SJCRH30 (cell line): ENCODE measurements around the gene PPCS. TPM values are rescaled to one million over a fixed set of nuclear protein-coding genes. Genes with fewer than 3 reads are reported as not detected.

Experiments
- DNase-seq, 2 experiments: peaks; one replicate each; pipeline ENCODE4 v3.0.0-alpha.2; 2015 to 2020
- H3K27ac ChIP-seq: fragments of 250-450 bp; sonication (Bioruptor Pico); 2 replicates; pipeline ENCODE4 v1.5.1; 2020; ENCODE audit warnings: mild to moderate bottlenecking, moderate library complexity
- H3K27me3 ChIP-seq: fragments of 250-450 bp; sonication (Bioruptor Pico); 2 replicates; pipeline ENCODE4 v1.5.1; 2020; ENCODE audit warnings: mild to moderate bottlenecking, moderate library complexity
- H3K36me3 ChIP-seq: fragments of 250-450 bp; sonication (Bioruptor Pico); 2 replicates; pipeline ENCODE4 v1.5.1; 2020; ENCODE audit warnings: mild to moderate bottlenecking, moderate library complexity
- H3K4me1 ChIP-seq: fragments of 250-450 bp; sonication (Bioruptor Pico); 2 replicates; pipeline ENCODE4 v1.5.1; 2020; ENCODE audit warnings: mild to moderate bottlenecking, moderate library complexity
- H3K4me3 ChIP-seq: fragments of 250-450 bp; sonication (Bioruptor Pico); 2 replicates; pipeline ENCODE4 v1.5.1; 2020; ENCODE audit warnings: mild to moderate bottlenecking, moderate library complexity
- H3K9me3 ChIP-seq: fragments of 250-450 bp; sonication (Bioruptor Pico); replicated peaks from 2 replicates; pipeline ENCODE4 v1.5.1; 2020; ENCODE audit warnings: mild to moderate bottlenecking, moderate library complexity
- total RNA-seq: library from RNA; depleted of rRNA; stranded (reverse); fragments of >200 nt; shearing (Covaris generic); gene quantifications from 2 replicates; pipeline ENCODE4 v1.2.3, GENCODE V29; 2014; rRNA removed

PPCS gene
- total RNA-seq, result 27.9 and 29.2 TPM in 2 replicates

DNA sequence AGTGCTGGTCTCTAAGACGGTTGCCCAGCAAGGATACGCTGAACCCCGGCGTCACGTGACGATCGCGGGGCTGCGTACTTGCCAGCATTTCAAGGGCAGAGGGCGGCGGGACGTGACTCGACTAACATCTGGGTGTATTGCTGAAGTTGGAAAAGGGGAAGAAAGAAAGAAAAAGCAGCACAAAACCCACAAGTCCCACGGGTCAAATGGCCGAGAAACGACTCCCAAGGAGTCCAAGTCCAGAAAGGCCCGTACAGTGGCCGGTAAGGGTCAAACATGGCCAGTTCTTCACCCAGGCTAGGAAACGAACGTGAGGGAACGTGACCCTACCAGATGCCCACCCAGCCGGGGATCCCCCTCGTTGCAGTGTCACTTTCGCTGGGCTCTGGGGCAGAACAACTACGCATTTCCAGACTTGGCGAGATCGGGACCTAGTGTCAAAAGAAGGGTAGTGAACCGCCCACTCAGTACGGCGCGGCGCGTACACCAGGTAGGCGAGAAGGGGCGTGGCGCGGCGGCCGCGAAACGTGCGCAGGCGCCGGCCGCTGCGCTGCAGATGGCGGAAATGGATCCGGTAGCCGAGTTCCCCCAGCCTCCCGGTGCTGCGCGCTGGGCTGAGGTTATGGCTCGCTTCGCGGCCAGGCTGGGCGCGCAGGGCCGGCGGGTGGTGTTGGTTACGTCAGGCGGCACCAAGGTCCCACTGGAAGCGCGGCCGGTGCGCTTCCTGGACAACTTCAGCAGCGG is at the start of gene PPCS, which contains the start of gene ZMYND12:
Gene PPCS, plus strand, starts transcription at position 534 of the 744 bp plus-strand sequence. Its CDS starts 23 bp downstream, at position 557.
Gene ZMYND12, minus strand, starts transcription at position 13 of the 744 bp plus-strand sequence. CDS start 25 bp downstream, outside the sequence.
- DNase-seq, result peak; percentile 81 to 86
- peak within 1 kb of the TSS; percentile 78 for H3K27ac ChIP-seq

DNA sequence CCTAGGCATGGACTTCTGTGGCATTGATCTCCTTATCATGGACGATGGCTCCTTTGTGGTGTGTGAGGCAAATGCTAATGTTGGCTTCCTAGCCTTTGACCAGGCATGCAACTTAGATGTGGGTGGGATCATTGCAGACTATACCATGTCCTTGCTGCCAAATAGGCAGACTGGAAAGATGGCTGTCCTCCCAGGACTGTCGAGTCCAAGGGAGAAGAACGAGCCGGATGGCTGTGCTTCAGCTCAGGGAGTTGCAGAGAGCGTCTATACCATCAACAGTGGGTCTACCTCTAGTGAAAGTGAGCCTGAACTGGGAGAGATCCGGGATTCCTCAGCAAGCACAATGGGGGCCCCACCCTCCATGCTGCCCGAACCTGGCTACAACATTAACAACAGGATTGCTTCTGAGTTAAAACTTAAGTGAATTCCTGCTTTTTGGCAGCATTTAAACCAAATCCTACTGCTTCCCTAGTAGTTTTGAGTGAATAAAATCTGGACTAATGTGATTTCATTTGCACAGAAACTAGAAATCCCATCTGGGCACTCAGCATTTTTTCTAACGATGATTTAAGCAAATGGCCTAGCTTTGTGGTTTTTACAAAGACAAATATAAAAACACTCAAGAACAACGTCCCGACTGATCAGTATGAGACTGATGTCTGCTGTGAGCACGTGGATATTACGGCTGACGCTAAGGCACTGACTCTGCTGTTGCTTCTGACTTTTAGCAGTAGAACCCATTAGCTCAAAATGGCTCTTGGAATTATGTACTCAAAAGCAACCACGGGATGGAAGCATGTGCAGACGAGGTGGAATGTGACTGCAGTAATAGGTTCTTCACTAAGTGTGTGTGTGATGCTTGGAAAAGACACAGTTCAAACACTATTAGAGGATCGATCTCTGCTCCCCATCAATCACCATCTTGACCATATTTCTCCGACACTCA is 41.5 kb upstream of the PPCS start:
- H3K4me3 ChIP-seq, result no peak overlapping the region
- DNase-seq, result no peak
- H3K9me3 ChIP-seq, result no peaks in the 10 kb centered on the region
- H3K27me3 ChIP-seq, result no peaks in the 10 kb centered on the region
- H3K27ac ChIP-seq, result no peak overlapping the region
- no peaks in the 10 kb centered on the region for H3K4me1 ChIP-seq
- H3K36me3 ChIP-seq, result no peaks in the 10 kb centered on the region

More for the DNA sequence above, at the start of gene PPCS, which contains the start of gene ZMYND12:
- no peaks in the 10 kb centered on the region for H3K4me1 ChIP-seq
- no peaks in the 10 kb centered on the region for H3K9me3 ChIP-seq
- no peaks in the 10 kb centered on the region for H3K27me3 ChIP-seq
- H3K4me3 ChIP-seq, result peak within 1 kb of the TSS; percentile 91
- H3K36me3 ChIP-seq, result no peaks in the 10 kb centered on the region

DNA sequence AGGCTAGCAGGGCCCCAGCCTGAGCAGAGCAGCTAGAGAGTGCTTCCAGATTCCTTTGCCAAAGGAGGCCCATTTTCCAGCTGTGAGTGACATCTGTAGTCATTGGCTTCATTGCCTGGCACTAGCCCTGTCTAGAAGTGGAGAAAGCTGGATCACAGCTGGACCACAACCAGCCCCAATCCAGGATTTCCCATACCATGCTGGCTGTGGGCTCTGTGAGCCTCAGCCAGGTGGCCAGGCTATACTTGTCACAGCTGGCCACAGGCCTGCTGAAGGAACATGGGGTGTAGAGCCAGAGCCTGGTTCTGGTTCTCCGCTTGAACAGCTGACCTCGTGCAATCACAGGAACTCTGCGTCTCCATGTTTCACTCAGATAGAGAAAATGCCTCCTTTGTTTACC is 39.2 kb upstream of the PPCS start:
- H3K4me3 ChIP-seq, result no peak overlapping the region
- no peaks in the 10 kb centered on the region for H3K36me3 ChIP-seq
- peaks cover 15% of the 10 kb centered on the region for H3K4me1 ChIP-seq
- no peak for DNase-seq
- H3K27ac ChIP-seq, result no peak overlapping the region
- H3K27me3 ChIP-seq, result no peaks in the 10 kb centered on the region
- no peaks in the 10 kb centered on the region for H3K9me3 ChIP-seq

GRCh38 chr1:42418516-42418915 is 37.8 kb upstream of the PPCS start:
- H3K27ac ChIP-seq, result no peak overlapping the region
- H3K9me3 ChIP-seq, result no peaks in the 10 kb centered on the region
- no peaks in the 10 kb centered on the region for H3K27me3 ChIP-seq
- peaks cover 24% of the 10 kb centered on the region for H3K4me1 ChIP-seq
- no peaks in the 10 kb centered on the region for H3K36me3 ChIP-seq
- no peak for DNase-seq
- H3K4me3 ChIP-seq, result no peak overlapping the region

DNA sequence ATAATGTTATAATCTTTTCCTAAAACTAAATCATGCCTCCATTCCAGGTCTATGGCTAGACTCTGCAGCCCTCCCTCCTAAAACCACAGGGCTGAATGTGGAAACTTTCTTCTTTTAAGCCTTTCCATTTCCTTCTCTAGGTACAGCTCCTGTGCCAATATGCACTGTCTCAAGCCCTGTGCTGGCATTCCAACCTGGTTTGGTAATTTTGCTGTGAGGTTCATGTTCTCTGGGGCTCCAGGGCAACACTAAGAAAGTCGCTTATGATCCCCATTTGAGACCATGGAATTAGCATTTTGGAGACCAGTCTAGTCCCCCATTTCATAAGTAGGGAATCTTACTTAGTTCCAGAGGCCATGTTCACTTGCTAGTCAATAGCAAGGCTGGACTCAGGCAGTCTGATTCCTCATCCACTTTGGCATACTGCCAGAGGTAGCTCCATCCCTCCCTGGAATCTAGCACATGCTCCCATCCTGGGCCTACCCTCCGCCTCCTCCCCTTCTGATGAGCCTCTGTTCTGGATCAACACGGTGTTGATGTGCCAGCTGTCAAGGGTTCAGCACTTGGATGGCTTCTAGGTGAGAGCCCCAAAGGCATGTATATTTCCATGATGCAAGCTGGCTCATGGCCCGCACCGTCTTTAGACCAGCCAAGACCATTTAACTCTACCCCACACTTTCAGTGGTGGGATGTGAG is 37.1 kb upstream of the PPCS start:
- Histone ChIP-seq H3K9me3 (no peaks in the 10 kb centered on the region), H3K27ac (no peak overlapping the region), H3K36me3 (no peaks in the 10 kb centered on the region), H3K27me3 (no peaks in the 10 kb centered on the region), H3K4me1 (peaks cover 32% of the 10 kb centered on the region), H3K4me3 (no peak overlapping the region)
- DNase-seq, result peak in 1 of 2 experiments; percentile 25

DNA sequence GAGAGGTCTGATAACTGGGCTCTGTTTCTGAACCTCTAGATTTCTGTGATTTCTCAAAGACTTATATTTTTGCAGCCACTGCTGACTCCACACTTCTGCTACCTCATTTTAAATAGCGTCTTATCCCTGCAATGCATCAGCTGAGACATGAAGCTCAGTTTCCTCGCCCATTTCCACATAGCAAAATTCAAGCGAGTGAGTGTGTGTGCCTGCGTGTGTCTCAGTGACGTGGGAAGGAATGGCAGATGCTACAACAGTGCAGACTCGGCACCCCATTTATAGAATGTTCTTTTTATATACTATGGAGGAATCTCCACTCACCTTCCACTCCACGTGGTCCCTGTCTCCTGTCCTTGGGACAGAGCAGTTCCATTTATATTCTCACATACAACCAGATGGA is 36.2 kb upstream of the PPCS start:
- no peaks in the 10 kb centered on the region for H3K36me3 ChIP-seq
- H3K4me1 ChIP-seq, result peaks cover 33% of the 10 kb centered on the region
- no peak for DNase-seq
- no peaks in the 10 kb centered on the region for H3K27me3 ChIP-seq
- H3K27ac ChIP-seq, result no peak overlapping the region
- H3K9me3 ChIP-seq, result no peaks in the 10 kb centered on the region
- H3K4me3 ChIP-seq, result no peak overlapping the region

GRCh38 chr1:42420911-42421585 is 35.3 kb upstream of the PPCS start:
- Histone ChIP-seq H3K27ac (no peak overlapping the region), H3K9me3 (no peaks in the 10 kb centered on the region), H3K36me3 (no peaks in the 10 kb centered on the region), H3K4me3 (no peak overlapping the region), H3K27me3 (no peaks in the 10 kb centered on the region), H3K4me1 (peaks cover 33% of the 10 kb centered on the region)
- DNase-seq, result peak; percentile 84 to 90

- Histone ChIP-seq H3K27me3 (no peaks in the 10 kb centered on the region), H3K27ac (no peak overlapping the region), H3K36me3 (no peaks in the 10 kb centered on the region), H3K4me3 (no peak overlapping the region), H3K4me1 (peaks cover 33% of the 10 kb centered on the region), H3K9me3 (no peaks in the 10 kb centered on the region)
- no peak for DNase-seq
These were observed 33.6 kb upstream of the PPCS start for GRCh38 chr1:42422737-42423136.

DNA sequence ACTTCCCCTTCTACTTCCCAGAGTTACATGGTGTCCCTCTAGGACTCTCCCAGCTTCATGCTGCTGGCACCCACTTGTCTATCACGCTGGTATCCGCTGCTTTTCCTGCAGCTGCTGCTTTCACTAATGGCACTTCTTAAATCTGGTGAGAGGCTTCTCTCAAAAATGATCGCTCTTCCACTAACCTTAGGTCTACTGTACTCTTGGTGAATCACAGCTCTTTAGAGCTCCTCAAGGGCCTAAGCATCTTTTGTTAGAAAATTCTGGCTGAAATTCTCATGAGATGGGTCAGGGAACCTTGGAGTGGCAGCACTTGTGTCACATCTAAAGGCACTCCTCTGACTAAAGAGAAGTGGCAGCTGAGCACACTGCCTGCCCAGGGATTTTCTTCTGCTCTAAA is 32.7 kb upstream of the PPCS start:
- Histone ChIP-seq H3K4me3 (peak overlapping the region; percentile 16), H3K27ac (peak overlapping the region; percentile 35), H3K9me3 (no peaks in the 10 kb centered on the region), H3K4me1 (peaks cover 33% of the 10 kb centered on the region), H3K27me3 (no peaks in the 10 kb centered on the region), H3K36me3 (no peaks in the 10 kb centered on the region)
- peak; percentile 54 to 68 for DNase-seq

DNA sequence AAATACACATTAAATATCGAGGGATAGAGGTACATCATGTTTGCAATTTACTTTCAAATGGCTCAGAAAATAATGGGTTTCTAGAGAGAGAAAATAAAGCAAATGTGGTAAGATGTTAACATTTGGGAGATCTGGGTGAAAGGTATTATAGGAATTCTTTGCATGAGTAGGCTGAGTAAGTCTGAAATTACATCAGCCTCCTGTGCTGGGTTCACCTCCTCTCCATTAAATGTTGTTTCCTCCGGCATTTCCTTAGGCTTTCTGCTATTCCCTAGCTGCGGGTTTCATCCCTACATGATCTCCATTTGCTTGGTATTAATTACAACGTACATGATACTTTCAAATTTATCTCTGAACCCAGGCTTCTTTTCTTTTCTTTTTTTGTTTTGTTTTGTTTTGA is 32.1 kb upstream of the PPCS start:
- H3K36me3 ChIP-seq, result no peaks in the 10 kb centered on the region
- DNase-seq, result no peak
- H3K4me1 ChIP-seq, result peaks cover 33% of the 10 kb centered on the region
- no peaks in the 10 kb centered on the region for H3K9me3 ChIP-seq
- no peaks in the 10 kb centered on the region for H3K27me3 ChIP-seq
- no peak overlapping the region; the same call in 1 of the 2 replicates for H3K4me3 ChIP-seq
- H3K27ac ChIP-seq, result peak overlapping the region; percentile 35

DNA sequence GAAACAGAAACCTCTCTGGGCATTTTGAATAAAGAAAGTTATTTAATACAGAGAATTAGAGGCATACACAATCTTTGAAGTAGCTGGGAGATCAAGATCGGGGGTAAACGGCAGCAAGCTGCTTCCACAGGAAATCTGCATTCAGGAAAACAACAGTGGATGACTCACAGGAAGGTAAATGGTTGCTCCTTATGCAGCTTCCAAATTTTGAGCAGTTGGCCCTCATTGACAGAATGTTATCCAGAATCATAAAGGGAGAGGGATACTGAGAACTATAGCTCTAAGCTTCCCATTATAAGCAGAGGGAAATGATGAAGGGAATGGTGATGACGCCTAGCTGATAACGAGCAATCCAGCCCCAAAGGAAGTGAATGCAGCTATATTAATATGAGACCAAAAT is 29.1 kb upstream of the PPCS start:
- no peak overlapping the region for H3K4me3 ChIP-seq

DNA sequence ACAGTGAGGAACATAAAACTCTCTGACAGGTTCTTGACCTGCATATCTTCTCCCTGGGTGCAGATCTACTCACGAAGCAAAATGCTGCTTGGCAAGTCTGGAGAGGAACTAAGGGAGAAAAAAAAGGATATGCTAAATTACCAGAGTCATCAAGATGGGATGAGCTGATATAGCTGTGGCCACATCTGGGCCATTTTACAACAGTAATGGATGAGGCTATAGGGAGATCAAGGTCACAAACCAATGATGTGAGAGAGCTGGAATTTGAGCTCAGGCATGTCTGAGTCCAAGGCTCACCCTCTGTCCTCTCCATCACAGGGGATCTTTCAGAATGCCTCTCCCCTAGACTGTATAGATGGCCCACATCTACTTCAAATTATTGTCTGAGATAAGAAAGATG is 26.7 kb upstream of the PPCS start:
- Histone ChIP-seq H3K27ac (no peak overlapping the region), H3K9me3 (no peaks in the 10 kb centered on the region), H3K4me1 (no peaks in the 10 kb centered on the region), H3K36me3 (no peaks in the 10 kb centered on the region), H3K4me3 (no peak overlapping the region), H3K27me3 (no peaks in the 10 kb centered on the region)
- DNase-seq, result no peak

More for the DNA sequence above, 29.1 kb upstream of the PPCS start:
- DNase-seq, result no peak
- Histone ChIP-seq H3K27ac (no peak overlapping the region), H3K9me3 (no peaks in the 10 kb centered on the region), H3K27me3 (no peaks in the 10 kb centered on the region), H3K36me3 (no peaks in the 10 kb centered on the region), H3K4me1 (peaks cover 18% of the 10 kb centered on the region)

DNA sequence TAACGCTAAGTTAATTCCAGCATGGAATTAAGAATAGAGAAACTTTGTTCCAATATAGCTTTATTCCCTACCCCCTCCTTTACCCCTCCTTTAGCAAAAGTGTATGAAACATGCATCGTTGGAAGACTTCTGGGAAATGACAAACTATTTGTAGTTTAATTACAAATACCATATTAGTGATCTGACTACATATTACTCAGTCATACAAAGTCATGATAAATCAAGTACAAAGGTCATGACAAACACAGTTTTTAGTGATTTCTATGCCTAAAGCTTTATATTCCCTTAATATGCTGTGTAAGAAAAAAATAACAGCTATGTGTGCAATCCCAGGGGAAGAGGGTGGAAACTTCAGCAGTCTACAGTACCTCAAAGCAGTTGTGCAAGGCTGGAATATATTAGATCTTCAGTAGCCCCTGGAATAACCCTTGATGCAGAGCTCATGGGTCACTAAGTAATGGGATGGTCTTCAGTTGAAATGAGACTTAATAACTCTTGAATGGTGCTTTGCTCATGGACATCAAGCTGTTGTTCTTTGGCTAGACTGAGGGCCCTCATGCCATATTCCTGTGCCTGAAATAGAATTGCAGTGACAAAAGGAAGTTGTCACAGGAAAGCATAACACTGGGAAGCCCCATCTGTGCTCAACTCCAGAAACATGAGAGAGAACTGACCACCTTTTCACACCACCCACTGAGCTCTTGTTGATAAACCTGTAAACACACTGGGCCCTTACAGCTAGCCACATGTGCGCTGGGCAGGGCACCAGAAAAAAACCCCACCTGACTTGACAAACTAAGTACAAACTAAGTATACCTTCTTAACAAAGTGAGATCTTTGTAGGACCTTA is 25.8 kb upstream of the PPCS start:
- H3K27ac ChIP-seq, result no peak overlapping the region
- H3K36me3 ChIP-seq, result no peaks in the 10 kb centered on the region
- no peak overlapping the region for H3K4me3 ChIP-seq
- H3K9me3 ChIP-seq, result no peaks in the 10 kb centered on the region
- no peaks in the 10 kb centered on the region for H3K4me1 ChIP-seq
- DNase-seq, result no peak
- no peaks in the 10 kb centered on the region for H3K27me3 ChIP-seq
